Uterus (tissue), 4 donors: Measurements from ENCODE around the gene TEX19. TPM values are rescaled to one million over a fixed set of nuclear protein-coding genes. Genes with fewer than 3 reads are reported as not detected.

ENCODE experiments used
- DNase-seq, 2 donors: peaks; one replicate each; pipeline ENCODE4 v3.0.0-alpha.2; 2019 to 2020
- H3K27ac ChIP-seq, 2 donors: fragments of 200-600 bp; sonication (generic); 1 replicate in 1 of 2; 2 replicates in 1 of 2; pipeline ENCODE4 v1.5.1; 2016 to 2018
- H3K27me3 ChIP-seq, 2 donors: fragments of 200-600 bp; sonication (generic); one replicate each; pipeline ENCODE4 v1.5.1; 2018 to 2019; ENCODE audit warnings: control low read depth in 1 of 2
- H3K36me3 ChIP-seq, 2 donors: fragments of 200-600 bp; sonication (generic); one replicate each; pipeline ENCODE4 v1.5.1; 2019; ENCODE audit warnings: control low read depth in 1 of 2
- H3K4me1 ChIP-seq, 2 donors: fragments of 200-600 bp; sonication (generic); one replicate each; pipeline ENCODE4 v1.5.1; 2018 to 2019; ENCODE audit warnings: control low read depth in 1 of 2
- H3K4me3 ChIP-seq, 2 donors: fragments of 200-600 bp; sonication (generic); 1 replicate in 1 of 2; 2 replicates in 1 of 2; pipeline ENCODE4 v1.5.1; 2018 to 2019; ENCODE audit warnings: mild to moderate bottlenecking in 1 of 2
- H3K9me3 ChIP-seq, 2 donors: fragments of 200-600 bp; sonication (generic); one replicate each; pipeline ENCODE4 v1.5.1; 2019; ENCODE audit warnings: control low read depth in 1 of 2
- POLR2A ChIP-seq, 2 donors: fragments of 450-650 bp; IDR thresholded peaks; one replicate each; pipeline ENCODE4 v1.6.1; 2016; ENCODE audit warnings: antibody characterized with exemption in 2 of 2, mild to moderate bottlenecking in 1 of 2, moderate library complexity in 1 of 2
- intact Hi-C: fragments of 100-400 bp; cut with DNase I; formaldehyde crosslinking; loops from one replicate; pipeline ENCODE4 v1.15.1; 2023; ENCODE audit warnings: low total_unique reads
- total RNA-seq, 4 donors: library from RNA; depleted of rRNA in 3 of 4; stranded (reverse); fragments of >200 nt in 3 of 4; gene quantifications; one replicate each; pipeline versions ENCODE4 v1.1.0 to v1.2.4, GENCODE V29; 2014 to 2023
- TF ChIP-seq, protein P1 (sequence below), 4 experiments: fragments of 200-600 bp in 2 of 4; fragments of 450-650 bp in 2 of 4; sonication (generic) in 2 of 4; IDR thresholded peaks; one replicate each; pipeline ENCODE4 v1.5.1; 2016 to 2019; ENCODE audit warnings: antibody characterized with exemption in 4 of 4, mild to moderate bottlenecking in 2 of 4, moderate library complexity in 1 of 4
- donor health status: DM: yes; HTN: yes; CAD: no.

Gene TEX19
- total RNA-seq, 4 donors from 2014 or later, result not detected

- Histone ChIP-seq H3K36me3 (no peaks in the 10 kb centered on the region), H3K27ac (no peak overlapping the region), H3K9me3 (no peaks in the 10 kb centered on the region), H3K4me1 (no peaks in the 10 kb centered on the region), H3K4me3 (no peak overlapping the region), H3K27me3 (no peaks in the 10 kb centered on the region)
- TF ChIP-seq, protein P1, sequence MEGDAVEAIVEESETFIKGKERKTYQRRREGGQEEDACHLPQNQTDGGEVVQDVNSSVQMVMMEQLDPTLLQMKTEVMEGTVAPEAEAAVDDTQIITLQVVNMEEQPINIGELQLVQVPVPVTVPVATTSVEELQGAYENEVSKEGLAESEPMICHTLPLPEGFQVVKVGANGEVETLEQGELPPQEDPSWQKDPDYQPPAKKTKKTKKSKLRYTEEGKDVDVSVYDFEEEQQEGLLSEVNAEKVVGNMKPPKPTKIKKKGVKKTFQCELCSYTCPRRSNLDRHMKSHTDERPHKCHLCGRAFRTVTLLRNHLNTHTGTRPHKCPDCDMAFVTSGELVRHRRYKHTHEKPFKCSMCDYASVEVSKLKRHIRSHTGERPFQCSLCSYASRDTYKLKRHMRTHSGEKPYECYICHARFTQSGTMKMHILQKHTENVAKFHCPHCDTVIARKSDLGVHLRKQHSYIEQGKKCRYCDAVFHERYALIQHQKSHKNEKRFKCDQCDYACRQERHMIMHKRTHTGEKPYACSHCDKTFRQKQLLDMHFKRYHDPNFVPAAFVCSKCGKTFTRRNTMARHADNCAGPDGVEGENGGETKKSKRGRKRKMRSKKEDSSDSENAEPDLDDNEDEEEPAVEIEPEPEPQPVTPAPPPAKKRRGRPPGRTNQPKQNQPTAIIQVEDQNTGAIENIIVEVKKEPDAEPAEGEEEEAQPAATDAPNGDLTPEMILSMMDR (IDR thresholded peaks at IDR 0.05), result no peak
- TF ChIP-seq POLR2A (IDR thresholded peaks at IDR 0.05), result no peak
- DNase-seq, result no peak
- intact Hi-C loops, result loop anchor here (10.0 kb wide), 1 partner anchor 89 kb away; no protein-coding TSS in a partner anchor
These were observed 35.4 kb upstream of the TEX19 start for GRCh38 chr17:82323514-82324234.

- no peaks in the 10 kb centered on the region for H3K4me1 ChIP-seq
- no peaks in the 10 kb centered on the region for H3K27me3 ChIP-seq
- H3K9me3 ChIP-seq, result no peaks in the 10 kb centered on the region
- intact Hi-C loops, result loop anchor here (10.0 kb wide), 1 partner anchor 90 kb away; no protein-coding TSS in a partner anchor
- no peak overlapping the region for H3K4me3 ChIP-seq
- no peak overlapping the region for H3K27ac ChIP-seq
- H3K36me3 ChIP-seq, result no peaks in the 10 kb centered on the region
- no peak for DNase-seq
- TF ChIP-seq POLR2A (IDR thresholded peaks at IDR 0.05), result no peak
These were observed 34.3 kb upstream of the TEX19 start for GRCh38 chr17:82324566-82325285.

- DNase-seq, result no peak
- Histone ChIP-seq H3K4me1 (peaks cover 0 to 2% of the 10 kb centered on the region in 2 donors), H3K9me3 (no peaks in the 10 kb centered on the region), H3K27me3 (no peaks in the 10 kb centered on the region), H3K27ac (no peak overlapping the region), H3K36me3 (no peaks in the 10 kb centered on the region), H3K4me3 (no peak overlapping the region)
- TF ChIP-seq, protein P1 (IDR thresholded peaks at IDR 0.05), result no peak
- no peak for TF ChIP-seq POLR2A (IDR thresholded peaks at IDR 0.05)
- intact Hi-C loops, result loop anchor here (10.0 kb wide), 1 partner anchor 91 kb away; no protein-coding TSS in a partner anchor
These were observed 33.5 kb upstream of the TEX19 start for GRCh38 chr17:82325286-82326180.

DNA sequence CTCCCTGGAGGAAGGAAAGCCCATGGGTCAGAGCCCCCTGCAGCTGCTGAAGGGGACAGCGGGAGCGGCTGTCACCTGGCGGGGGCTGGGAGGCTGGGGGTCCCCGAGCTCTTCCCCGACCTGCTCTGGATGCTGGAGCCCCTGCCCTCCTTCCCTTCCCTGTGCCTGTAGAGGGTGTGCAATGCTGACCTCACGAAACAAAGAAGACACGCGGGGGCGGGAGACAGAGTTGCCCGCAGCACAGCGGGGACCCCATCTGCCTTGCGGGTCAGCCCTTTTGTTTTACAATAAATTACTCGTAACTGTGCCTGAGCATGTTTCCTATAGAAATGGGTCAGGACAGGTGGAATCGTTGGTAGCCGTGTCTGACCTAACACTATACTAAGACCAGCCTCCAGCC, 31.8 kb upstream of the TEX19 start:
- Histone ChIP-seq H3K27ac (no peak overlapping the region), H3K9me3 (no peaks in the 10 kb centered on the region), H3K4me1 (peaks cover 0 to 4% of the 10 kb centered on the region in 2 donors), H3K36me3 (no peaks in the 10 kb centered on the region), H3K27me3 (no peaks in the 10 kb centered on the region), H3K4me3 (no peak overlapping the region)
- DNase-seq, result no peak
- TF ChIP-seq, protein P1 (IDR thresholded peaks at IDR 0.05), result no peak
- no peak for TF ChIP-seq POLR2A (IDR thresholded peaks at IDR 0.05)
- intact Hi-C loops, result loop anchor here (10.0 kb wide), 1 partner anchor 92 kb away; no protein-coding TSS in a partner anchor

- Histone ChIP-seq H3K36me3 (no peaks in the 10 kb centered on the region), H3K4me1 (peaks cover 0 to 4% of the 10 kb centered on the region in 2 donors), H3K4me3 (no peak overlapping the region), H3K27me3 (no peaks in the 10 kb centered on the region), H3K27ac (no peak overlapping the region), H3K9me3 (no peaks in the 10 kb centered on the region)
- DNase-seq, result no peak
- intact Hi-C loops, result loop anchor here (10.0 kb wide), 1 partner anchor 93 kb away; no protein-coding TSS in a partner anchor
- no peak for TF ChIP-seq POLR2A (IDR thresholded peaks at IDR 0.05)
These were observed 31.3 kb upstream of the TEX19 start for GRCh38 chr17:82327757-82328140.
